HG03103 (cell line): Measurements from ENCODE around the gene NUMBL.
"Not testable (repeated sequence)": the region's sequence is repeated elsewhere in the genome, so short reads cannot be mapped to it uniquely, and the experiment has no call there.

Experiments
- ATAC-seq: cut with Tn5 transposase; IDR thresholded peaks from one replicate; pipeline ENCODE4 v1.9.1; 2021; ENCODE audit warnings: low read depth; ENCODE audit not compliant: unreplicated experiment

NUMBL gene

GRCh38 chr19:40638327-40638726 is 52.1 kb downstream of the NUMBL start:
- ATAC-seq, result no peak

GRCh38 chr19:40633207-40633606 is 57.2 kb downstream of the NUMBL start:
- no peak for ATAC-seq

GRCh38 chr19:40632311-40633036 is 58.0 kb downstream of the NUMBL start:
- no peak for ATAC-seq

GRCh38 chr19:40630571-40631160 is 59.8 kb downstream of the NUMBL start:
- ATAC-seq, result no peak

- no peak for ATAC-seq
These were observed 61.1 kb downstream of the NUMBL start for GRCh38 chr19:40629346-40629745.

GRCh38 chr19:40627486-40628279 is 62.8 kb downstream of the NUMBL start:
- ATAC-seq, result no peak

GRCh38 chr19:40626918-40627317 is 63.5 kb downstream of the NUMBL start:
- ATAC-seq, result no peak

- ATAC-seq, result no peak
These were observed 64.9 kb downstream of the NUMBL start for GRCh38 chr19:40625406-40626120.

- ATAC-seq, result not testable (repeated sequence)
These were observed 65.9 kb downstream of the NUMBL start for GRCh38 chr19:40624369-40625153.

GRCh38 chr19:40623403-40624251 is 66.8 kb downstream of the NUMBL start:
- ATAC-seq, result no peak

- ATAC-seq, result no peak
These were observed 67.7 kb downstream of the NUMBL start for GRCh38 chr19:40622773-40623075.

- ATAC-seq, result no peak
These were observed 68.3 kb downstream of the NUMBL start for GRCh38 chr19:40621966-40622772.

- ATAC-seq, result no peak
These were observed 69.2 kb downstream of the NUMBL start for GRCh38 chr19:40621283-40621682.

GRCh38 chr19:40620161-40620485 is 70.3 kb downstream of the NUMBL start:
- no peak for ATAC-seq

- ATAC-seq, result no peak
These were observed 70.9 kb downstream of the NUMBL start for GRCh38 chr19:40619333-40620160.

- ATAC-seq, result no peak
These were observed 72.5 kb downstream of the NUMBL start for GRCh38 chr19:40617961-40618360.

- ATAC-seq, result no peak
These were observed 73.5 kb downstream of the NUMBL start for GRCh38 chr19:40616941-40617340.

- no peak for ATAC-seq
These were observed 74.3 kb downstream of the NUMBL start for GRCh38 chr19:40616178-40616577.
